COLO829 (cell line): ENCODE results near the gene PPARGC1A.
A peak's percentile ranks its signal among the peaks of the same experiment; 100 is the strongest.

ENCODE experiments used
- DNase-seq: peaks from one replicate; pipeline ENCODE4 v3.0.0; 2012; ENCODE audit warnings: low spot score

Gene PPARGC1A

GRCh38 chr4:23770011-23770410, 119.8 kb downstream of the PPARGC1A start:
- peak; percentile 3 for DNase-seq

GRCh38 chr4:23769406-23769805, 120.4 kb downstream of the PPARGC1A start:
- no peak for DNase-seq

- DNase-seq = no peak
These were observed 121.3 kb downstream of the PPARGC1A start for GRCh38 chr4:23768541-23768940.

- DNase-seq = no peak
These were observed 123.5 kb downstream of the PPARGC1A start for GRCh38 chr4:23766344-23766743.

- DNase-seq = no peak
These were observed 126.3 kb downstream of the PPARGC1A start for GRCh38 chr4:23763559-23763958.

GRCh38 chr4:23762551-23762950, 127.3 kb downstream of the PPARGC1A start:
- DNase-seq = no peak

GRCh38 chr4:23759066-23759465, 130.8 kb downstream of the PPARGC1A start:
- no peak for DNase-seq

- DNase-seq = no peak
These were observed 135.2 kb downstream of the PPARGC1A start for GRCh38 chr4:23754688-23755087.

GRCh38 chr4:23750125-23750524, 139.7 kb downstream of the PPARGC1A start:
- DNase-seq = no peak

- DNase-seq = peak; percentile 28
These were observed 142.5 kb downstream of the PPARGC1A start for GRCh38 chr4:23747281-23747735.

GRCh38 chr4:23746672-23747071, 143.2 kb downstream of the PPARGC1A start:
- DNase-seq = no peak

- no peak for DNase-seq
These were observed 143.8 kb downstream of the PPARGC1A start for GRCh38 chr4:23746027-23746426.

- no peak for DNase-seq
These were observed 144.5 kb downstream of the PPARGC1A start for GRCh38 chr4:23745377-23745776.
